ENCODE results near the gene MTCL1. TPM values are rescaled to one million over a fixed set of nuclear protein-coding genes. Genes with fewer than 3 reads are reported as not detected.

The MTCL1 gene
- total RNA-seq, 1 donor from 2014 or later, result 0.50 TPM

- Mint-ChIP-seq H3K27ac (no peak overlapping the region), H3K4me1 (ENCODE audit: low read depth) (peaks cover 13% of the 10 kb centered on the region), H3K27me3 (ENCODE audit: low read depth) (peaks cover 57% of the 10 kb centered on the region), H3K9me3 (no peaks in the 10 kb centered on the region), H3K36me3 (ENCODE audit: low read depth) (no peaks in the 10 kb centered on the region), H3K4me3 (ENCODE audit: low read depth) (no peak overlapping the region)
- intact Hi-C loops (cut with micrococcal nuclease), result loop anchor here (10.0 kb wide), 1 partner anchor 103 kb away; the partner anchor contains the start of gene RAB12
- no peak for DNase-seq (ENCODE audit: low spot score)
Measured at GRCh38 chr18:8707556-8708300, 2.4 kb downstream of the MTCL1 start.

- no peak for DNase-seq (ENCODE audit: low spot score)
- Mint-ChIP-seq H3K27me3 (ENCODE audit: low read depth) (peaks cover 49% of the 10 kb centered on the region), H3K9me3 (no peaks in the 10 kb centered on the region), H3K36me3 (ENCODE audit: low read depth) (no peaks in the 10 kb centered on the region), H3K4me1 (ENCODE audit: low read depth) (peaks cover 13% of the 10 kb centered on the region), H3K27ac (no peak overlapping the region), H3K4me3 (ENCODE audit: low read depth) (no peak overlapping the region)
- intact Hi-C loops (cut with micrococcal nuclease), result loop anchor here (10.0 kb wide), 1 partner anchor 104 kb away; the partner anchor contains the start of gene RAB12
Measured at GRCh38 chr18:8708670-8709069, 3.3 kb downstream of the MTCL1 start.

- no peak overlapping the region for H3K27ac Mint-ChIP-seq
- H3K4me1 Mint-ChIP-seq (ENCODE audit: low read depth), result peaks cover 6% of the 10 kb centered on the region
Measured at GRCh38 chr18:8709248-8710059, 4.1 kb downstream of the MTCL1 start.

GRCh38 chr18:8711736-8712135 is 6.4 kb downstream of the MTCL1 start:
- Mint-ChIP-seq H3K4me1 (ENCODE audit: low read depth) (peaks cover 3% of the 10 kb centered on the region), H3K27ac (no peak overlapping the region), H3K4me3 (ENCODE audit: low read depth) (no peak overlapping the region), H3K9me3 (no peaks in the 10 kb centered on the region), H3K27me3 (ENCODE audit: low read depth) (peaks cover 48% of the 10 kb centered on the region), H3K36me3 (ENCODE audit: low read depth) (no peaks in the 10 kb centered on the region)
- DNase-seq (ENCODE audit: low spot score), result no peak
- intact Hi-C loops (cut with micrococcal nuclease), result no loop called here

More at GRCh38 chr18:8709248-8710059, 4.1 kb downstream of the MTCL1 start:
- DNase-seq (ENCODE audit: low spot score), result no peak
- intact Hi-C loops (cut with micrococcal nuclease), result loop anchor here (10.0 kb wide), 1 partner anchor 105 kb away; the partner anchor contains the start of gene RAB12
- no peaks in the 10 kb centered on the region for H3K9me3 Mint-ChIP-seq
- H3K4me3 Mint-ChIP-seq (ENCODE audit: low read depth), result no peak overlapping the region
- peaks cover 45% of the 10 kb centered on the region for H3K27me3 Mint-ChIP-seq (ENCODE audit: low read depth)
- H3K36me3 Mint-ChIP-seq (ENCODE audit: low read depth), result no peaks in the 10 kb centered on the region

GRCh38 chr18:8713691-8714090 is 8.3 kb downstream of the MTCL1 start:
- H3K36me3 Mint-ChIP-seq (ENCODE audit: low read depth), result no peaks in the 10 kb centered on the region
- intact Hi-C loops (cut with micrococcal nuclease), result no loop called here
- no peak overlapping the region for H3K4me3 Mint-ChIP-seq (ENCODE audit: low read depth)
- no peak overlapping the region for H3K27ac Mint-ChIP-seq
- peaks cover 33% of the 10 kb centered on the region for H3K27me3 Mint-ChIP-seq (ENCODE audit: low read depth)
- no peaks in the 10 kb centered on the region for H3K9me3 Mint-ChIP-seq
- no peak for DNase-seq (ENCODE audit: low spot score)
- no peaks in the 10 kb centered on the region for H3K4me1 Mint-ChIP-seq (ENCODE audit: low read depth)

- Mint-ChIP-seq H3K9me3 (no peaks in the 10 kb centered on the region), H3K27me3 (ENCODE audit: low read depth) (peaks cover 23% of the 10 kb centered on the region), H3K4me1 (ENCODE audit: low read depth) (no peaks in the 10 kb centered on the region), H3K27ac (no peak overlapping the region), H3K36me3 (ENCODE audit: low read depth) (no peaks in the 10 kb centered on the region), H3K4me3 (ENCODE audit: low read depth) (no peak overlapping the region)
- intact Hi-C loops (cut with micrococcal nuclease), result no loop called here
- DNase-seq (ENCODE audit: low spot score), result no peak
Measured at GRCh38 chr18:8715599-8715998, 10.2 kb downstream of the MTCL1 start.

GRCh38 chr18:8717011-8717770 is 11.8 kb downstream of the MTCL1 start:
- Mint-ChIP-seq H3K36me3 (ENCODE audit: low read depth) (no peaks in the 10 kb centered on the region), H3K27me3 (ENCODE audit: low read depth) (peaks cover 21% of the 10 kb centered on the region), H3K9me3 (no peaks in the 10 kb centered on the region), H3K4me1 (ENCODE audit: low read depth) (no peaks in the 10 kb centered on the region), H3K4me3 (ENCODE audit: low read depth) (no peak overlapping the region), H3K27ac (no peak overlapping the region)
- intact Hi-C loops (cut with micrococcal nuclease), result no loop called here
- DNase-seq (ENCODE audit: low spot score), result no peak

GRCh38 chr18:8718401-8718913 is 13.1 kb downstream of the MTCL1 start:
- DNase-seq (ENCODE audit: low spot score), result no peak
- Mint-ChIP-seq H3K27me3 (ENCODE audit: low read depth) (peaks cover 17% of the 10 kb centered on the region), H3K36me3 (ENCODE audit: low read depth) (no peaks in the 10 kb centered on the region), H3K9me3 (no peaks in the 10 kb centered on the region), H3K27ac (no peak overlapping the region), H3K4me3 (ENCODE audit: low read depth) (no peak overlapping the region), H3K4me1 (ENCODE audit: low read depth) (no peaks in the 10 kb centered on the region)
- intact Hi-C loops (cut with micrococcal nuclease), result no loop called here

- Mint-ChIP-seq H3K4me1 (ENCODE audit: low read depth) (no peaks in the 10 kb centered on the region), H3K27me3 (ENCODE audit: low read depth) (peaks cover 18% of the 10 kb centered on the region), H3K36me3 (ENCODE audit: low read depth) (no peaks in the 10 kb centered on the region), H3K4me3 (ENCODE audit: low read depth) (no peak overlapping the region), H3K9me3 (no peaks in the 10 kb centered on the region), H3K27ac (no peak overlapping the region)
- intact Hi-C loops (cut with micrococcal nuclease), result no loop called here
- no peak for DNase-seq (ENCODE audit: low spot score)
Measured at GRCh38 chr18:8719192-8719591, 13.8 kb downstream of the MTCL1 start.

- Mint-ChIP-seq H3K4me1 (ENCODE audit: low read depth) (no peaks in the 10 kb centered on the region), H3K4me3 (ENCODE audit: low read depth) (no peak overlapping the region), H3K9me3 (no peaks in the 10 kb centered on the region), H3K27me3 (ENCODE audit: low read depth) (peaks cover 17% of the 10 kb centered on the region), H3K27ac (no peak overlapping the region), H3K36me3 (ENCODE audit: low read depth) (no peaks in the 10 kb centered on the region)
- intact Hi-C loops (cut with micrococcal nuclease), result no loop called here
- no peak for DNase-seq (ENCODE audit: low spot score)
Measured at GRCh38 chr18:8720141-8720540, 14.8 kb downstream of the MTCL1 start.

GRCh38 chr18:8721094-8721669 is 15.8 kb downstream of the MTCL1 start:
- peaks cover 10% of the 10 kb centered on the region for H3K27me3 Mint-ChIP-seq (ENCODE audit: low read depth)
- no peak overlapping the region for H3K4me3 Mint-ChIP-seq (ENCODE audit: low read depth)
- no peak overlapping the region for H3K27ac Mint-ChIP-seq
- no peaks in the 10 kb centered on the region for H3K36me3 Mint-ChIP-seq (ENCODE audit: low read depth)
- no peaks in the 10 kb centered on the region for H3K4me1 Mint-ChIP-seq (ENCODE audit: low read depth)
- H3K9me3 Mint-ChIP-seq, result no peaks in the 10 kb centered on the region
- intact Hi-C loops (cut with micrococcal nuclease), result no loop called here
- no peak for DNase-seq (ENCODE audit: low spot score)

GRCh38 chr18:8721716-8722115 is 16.4 kb downstream of the MTCL1 start:
- Mint-ChIP-seq H3K27me3 (ENCODE audit: low read depth) (peaks cover 10% of the 10 kb centered on the region), H3K4me1 (ENCODE audit: low read depth) (no peaks in the 10 kb centered on the region), H3K9me3 (no peaks in the 10 kb centered on the region), H3K4me3 (ENCODE audit: low read depth) (no peak overlapping the region), H3K27ac (no peak overlapping the region), H3K36me3 (ENCODE audit: low read depth) (no peaks in the 10 kb centered on the region)
- intact Hi-C loops (cut with micrococcal nuclease), result no loop called here
- DNase-seq (ENCODE audit: low spot score), result no peak
